ENCODE data around the gene TCP11X1.
"Not testable (repeated sequence)": the region's sequence is repeated elsewhere in the genome, so short reads cannot be mapped to it uniquely, and the experiment has no call there.

Gene TCP11X1

DNA sequence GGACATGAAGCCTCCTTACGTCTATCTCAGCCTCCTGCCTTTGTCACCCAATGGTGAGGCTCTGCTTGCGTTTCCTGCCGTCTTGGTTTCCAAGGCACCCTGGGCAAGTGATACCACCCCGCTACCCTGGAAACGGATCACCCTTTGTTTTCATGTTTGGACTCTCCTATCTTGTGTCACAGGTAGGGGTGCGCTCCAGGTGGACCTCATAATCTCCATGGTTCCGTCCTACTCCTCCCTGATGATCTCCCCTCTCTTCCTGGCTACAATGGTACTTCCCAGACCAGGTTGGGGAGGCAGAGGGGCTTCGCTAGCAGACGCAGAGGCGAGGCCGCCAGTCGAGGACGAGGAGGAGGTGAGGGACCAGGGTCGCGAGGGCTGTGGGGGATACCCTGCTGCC is at the start of gene TCP11X1:
Gene TCP11X1 (plus strand): TSS at position 316 of the 400 bp plus-strand sequence.
- DNase-seq = not testable (repeated sequence)

DNA sequence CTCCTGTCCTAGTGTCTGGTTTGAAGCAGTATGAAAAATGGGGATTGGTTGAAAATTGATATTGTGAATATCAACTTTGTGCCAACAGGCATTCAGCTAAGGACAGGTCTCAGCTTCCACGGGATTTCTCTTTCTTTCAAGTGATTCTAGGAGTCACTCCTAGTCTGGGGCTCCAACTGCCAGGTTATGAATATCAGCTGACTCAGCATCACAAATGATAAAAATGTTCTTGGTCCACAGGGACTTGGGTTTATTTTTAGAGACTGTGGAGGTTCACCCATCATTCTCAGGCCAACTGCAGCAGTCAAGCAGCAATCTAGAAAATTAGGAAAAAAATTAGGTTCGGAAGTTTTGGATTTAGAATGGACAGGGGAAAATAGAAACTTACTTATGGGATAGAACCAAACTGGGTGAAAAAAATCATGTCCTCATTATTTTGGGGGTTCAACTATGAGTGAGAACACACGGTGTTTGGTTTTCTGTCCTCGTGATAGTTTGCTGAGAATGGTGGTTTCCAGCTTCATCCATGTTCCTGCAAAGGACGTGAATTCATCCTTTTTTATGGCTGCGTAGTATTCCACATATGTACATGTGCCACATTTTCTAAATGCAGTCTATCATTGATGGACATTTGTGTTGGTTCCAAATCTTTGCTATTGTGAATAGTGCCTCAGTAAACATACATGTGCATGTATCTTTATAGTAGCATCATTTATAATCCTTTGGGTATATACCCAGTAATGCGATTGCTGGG is 29.0 kb upstream of the TCP11X1 start:
- DNase-seq = no peak

DNA sequence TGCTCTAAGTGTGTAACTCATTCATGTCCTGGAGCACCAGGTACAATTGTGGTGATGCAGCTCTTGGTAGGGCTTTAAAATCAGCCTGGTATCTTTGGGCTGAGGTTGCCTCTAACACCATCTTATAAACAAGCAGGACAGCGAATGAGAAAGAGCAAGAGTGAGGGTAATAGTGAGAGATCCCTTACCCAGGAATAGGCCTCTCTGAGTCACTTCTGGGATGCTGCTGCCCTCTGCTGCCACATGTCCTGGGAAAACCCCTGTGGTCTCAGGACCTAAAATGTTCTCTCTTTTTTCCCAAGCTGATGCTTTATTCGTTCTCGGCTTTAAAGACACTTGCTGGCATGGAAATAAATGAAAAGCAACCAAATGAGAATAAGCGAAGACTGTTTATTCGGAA is 7.2 kb upstream of the TCP11X1 start:
- not testable (repeated sequence) for DNase-seq

DNA sequence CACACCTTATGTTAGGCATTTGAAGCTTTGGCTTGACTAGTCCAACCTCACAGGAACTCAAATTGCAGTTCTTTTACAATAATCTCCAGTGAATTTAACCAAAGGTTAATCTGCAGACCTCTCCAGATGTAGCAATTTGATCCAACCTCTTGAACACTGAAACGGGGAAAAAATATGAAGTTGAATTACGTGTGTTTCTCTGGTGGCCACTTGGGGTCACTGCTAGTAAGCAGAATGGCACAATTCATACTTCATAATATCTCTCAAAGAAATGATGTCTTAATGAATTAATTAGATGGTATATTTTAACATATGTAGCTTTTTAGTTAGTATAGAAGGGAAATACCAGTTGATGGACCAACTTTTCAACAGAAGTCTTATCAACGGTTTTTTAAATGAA is 1.4 kb downstream of the TCP11X1 start:
- DNase-seq = not testable (repeated sequence)

DNA sequence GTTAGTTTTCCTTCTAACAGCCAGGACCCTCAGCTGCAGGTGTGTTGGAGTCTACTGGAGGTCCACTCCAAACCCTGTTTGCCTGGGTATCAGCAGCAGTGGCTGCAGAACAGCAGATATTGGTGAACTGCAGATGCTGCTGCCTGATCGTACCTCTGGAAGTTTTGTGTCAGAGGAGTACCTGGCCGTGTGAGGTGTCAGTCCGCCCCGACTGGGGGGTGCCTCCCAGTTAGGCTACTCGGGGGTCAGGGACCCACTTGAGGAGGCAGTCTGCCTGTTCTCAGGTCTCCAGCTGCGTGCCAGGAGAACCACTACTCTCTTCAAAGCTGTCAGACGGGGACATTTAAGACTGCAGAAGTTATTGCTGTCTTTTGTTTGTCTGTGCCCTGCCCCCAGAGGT is 20.6 kb downstream of the TCP11X1 start:
- DNase-seq = not testable (repeated sequence)

DNA sequence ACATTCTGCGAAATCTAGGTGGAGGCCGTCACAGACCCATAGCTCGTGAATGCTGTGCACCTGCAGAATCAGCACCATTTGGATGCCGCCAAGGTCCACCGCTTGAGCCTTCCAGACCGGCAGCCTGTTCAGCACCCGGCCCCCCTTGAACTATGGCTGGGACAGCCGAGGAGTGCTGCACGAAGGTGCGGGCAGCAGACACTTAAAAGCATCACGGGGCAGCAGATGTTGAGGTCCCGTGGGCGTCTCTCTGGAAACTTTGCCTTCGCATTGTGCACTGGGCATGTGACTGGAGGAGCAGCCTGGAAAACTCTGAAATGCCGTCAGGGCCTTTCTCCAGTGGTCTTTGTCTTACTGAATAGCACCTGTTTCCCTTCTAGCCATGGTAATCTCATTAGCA is 25.2 kb downstream of the TCP11X1 start:
- DNase-seq = not testable (repeated sequence)

DNA sequence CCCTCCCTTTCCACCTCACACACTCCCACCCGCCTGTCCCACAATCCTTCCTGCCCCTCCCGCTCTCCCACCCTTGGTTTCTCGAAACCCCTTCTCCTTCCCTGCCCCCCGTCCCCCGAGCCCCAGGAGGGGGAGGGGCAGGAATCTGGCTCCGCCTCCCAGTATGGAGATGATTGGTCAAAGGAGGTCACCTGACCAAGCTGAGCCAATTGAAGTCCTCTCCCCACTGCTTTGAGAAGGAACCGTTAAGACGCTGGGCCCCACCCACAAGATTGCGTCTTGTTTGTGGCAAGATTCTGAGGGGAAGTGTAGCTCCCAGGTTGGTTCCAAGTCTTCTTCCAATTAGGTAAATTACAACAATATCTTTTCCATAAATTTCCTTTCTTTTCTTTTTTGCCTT is 31.8 kb downstream of the TCP11X1 start, which contains the start of gene NXF2:
Gene NXF2 (plus strand): TSS at position 275 of the 400 bp plus-strand sequence. CDS start 59,912 bp downstream, outside the sequence.
- not testable (repeated sequence) for DNase-seq

DNA sequence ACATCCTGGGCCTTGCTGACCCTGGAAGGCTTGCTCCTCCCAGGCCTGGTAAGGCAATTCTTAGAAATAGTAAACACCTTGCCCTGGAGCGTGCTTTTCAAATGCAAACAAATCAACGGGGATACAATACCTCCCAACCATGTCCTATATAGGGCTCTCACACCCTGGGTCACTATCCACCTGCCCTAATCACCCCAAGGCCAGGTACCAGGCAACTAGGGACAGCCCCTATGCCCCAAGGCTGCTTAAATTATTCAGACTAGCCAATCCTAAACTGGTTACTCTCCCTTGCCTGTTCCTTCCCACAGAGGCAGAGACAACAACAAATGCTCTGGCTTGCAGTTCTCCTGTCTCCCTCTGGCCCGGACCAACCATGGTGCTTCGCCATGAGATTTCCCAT is 57.1 kb downstream of the TCP11X1 start:
- DNase-seq = not testable (repeated sequence)
